SU-DHL-6 (cell line): Measurements from ENCODE around the gene NACAD.

Source experiments
- H2AFZ ChIP-seq: fragments of 200-600 bp; sonication (generic); 2 replicates; pipeline ENCODE4 v1.6.1; 2014; ENCODE audit warnings: low read depth, mild to moderate bottlenecking, moderate library complexity, mixed read lengths, antibody characterized with exemption, low read length; ENCODE audit not compliant: severe bottlenecking
- H3F3A ChIP-seq: fragments of 200-600 bp; shearing (Covaris generic); 2 replicates; pipeline ENCODE4 v1.6.0; 2016; ENCODE audit warnings: antibody characterized with exemption, mild to moderate bottlenecking; ENCODE audit not compliant: insufficient read depth
- H3K27ac ChIP-seq: fragments of 200-600 bp; sonication (generic); 2 replicates; pipeline ENCODE4 v1.5.1; 2016; ENCODE audit warnings: low read depth, mild to moderate bottlenecking, low read length, moderate library complexity, mixed read lengths
- H3K27me3 ChIP-seq: fragments of 200-600 bp; sonication (generic), shearing (Covaris generic); 2 replicates; pipeline ENCODE4 v1.6.0; 2014; ENCODE audit warnings: mild to moderate bottlenecking, low read length
- H3K36me3 ChIP-seq: fragments of 200-600 bp; sonication (generic); 2 replicates; pipeline ENCODE4 v1.6.1; 2014; ENCODE audit warnings: mild to moderate bottlenecking, low read length, mixed read lengths
- H3K4me2 ChIP-seq: fragments of 300-600, 200-600 bp; shearing (Covaris generic), sonication (generic); 2 replicates; pipeline ENCODE4 v1.6.0; 2014; ENCODE audit warnings: low read length, low read depth, mild to moderate bottlenecking; ENCODE audit not compliant: poor library complexity, severe bottlenecking
- H3K4me3 ChIP-seq: fragments of 200-600 bp; sonication (generic); 2 replicates; pipeline ENCODE4 v1.5.1; 2014; ENCODE audit warnings: antibody characterized with exemption, low read length, mild to moderate bottlenecking, mixed read lengths; ENCODE audit not compliant: insufficient read depth, poor library complexity, severe bottlenecking
- H3K79me2 ChIP-seq: fragments of 200-600 bp; sonication (generic); 2 replicates; pipeline ENCODE4 v1.6.1; 2014; ENCODE audit warnings: mild to moderate bottlenecking, low read length, moderate library complexity; ENCODE audit not compliant: insufficient read depth
- H3K9ac ChIP-seq: fragments of 200-600 bp; sonication (generic); 2 replicates; pipeline ENCODE4 v1.7.0; 2014; ENCODE audit warnings: mild to moderate bottlenecking, low read length
- H3K9me2 ChIP-seq: fragments of 200-600 bp; sonication (generic); replicated peaks from 2 replicates; pipeline ENCODE4 v1.6.1; 2014; ENCODE audit warnings: low read length; ENCODE audit not compliant: insufficient read depth
- H3K9me3 ChIP-seq: fragments of 200-600 bp; sonication (generic); 2 replicates; pipeline ENCODE4 v1.6.1; 2014; ENCODE audit warnings: low read length, mixed read lengths; ENCODE audit not compliant: insufficient read depth
- H4K20me1 ChIP-seq: fragments of 200-600 bp; sonication (generic); 2 replicates; pipeline ENCODE4 v1.6.1; 2014; ENCODE audit warnings: low read depth, mild to moderate bottlenecking, antibody characterized with exemption, low read length, moderate library complexity, mixed read lengths
- CTCF ChIP-seq: fragments of 200-600 bp; sonication (generic); IDR thresholded peaks from one replicate; pipeline ENCODE4 v1.5.1; 2017; ENCODE audit warnings: antibody characterized with exemption, mild to moderate bottlenecking, low read length, moderate library complexity; ENCODE audit not compliant: insufficient read depth, poor library complexity, severe bottlenecking
- EZH2phosphoT487 ChIP-seq: fragments of 200-600 bp; sonication (generic), shearing (Covaris generic); conservative IDR thresholded peaks from 2 replicates; pipeline ENCODE4 v1.6.1; 2018; ENCODE audit warnings: mild to moderate bottlenecking, antibody characterized with exemption, low read length, moderate library complexity, mixed read lengths

The NACAD gene

GRCh38 chr7:45070254-45070642 lies 18.5 kb downstream of the NACAD start:
- Histone ChIP-seq H3K9me3 (no peaks in the 10 kb centered on the region), H3K9me2 (no peaks in the 10 kb centered on the region), H3K4me3 (no peak overlapping the region), H3K27ac (no peak overlapping the region), H4K20me1 (no peaks in the 10 kb centered on the region), H3K36me3 (no peaks in the 10 kb centered on the region), H3K9ac (no peak overlapping the region), H3K4me2 (no peak overlapping the region), H2AFZ (no peak overlapping the region), H3F3A (no peaks in the 10 kb centered on the region), H3K27me3 (no peaks in the 10 kb centered on the region), H3K79me2 (peaks cover 12% of the 10 kb centered on the region)
- TF ChIP-seq CTCF, result no peak
- TF ChIP-seq EZH2phosphoT487, result no peak

GRCh38 chr7:45069444-45070253 lies 19.1 kb downstream of the NACAD start:
- Histone ChIP-seq H3K9me3 (no peaks in the 10 kb centered on the region), H2AFZ (no peak overlapping the region), H3K27ac (no peak overlapping the region), H4K20me1 (no peaks in the 10 kb centered on the region), H3K9ac (no peak overlapping the region), H3F3A (no peaks in the 10 kb centered on the region), H3K79me2 (peaks cover 18% of the 10 kb centered on the region), H3K9me2 (no peaks in the 10 kb centered on the region), H3K27me3 (no peaks in the 10 kb centered on the region), H3K4me2 (no peak overlapping the region), H3K4me3 (no peak overlapping the region), H3K36me3 (0 out of 2 replicates have a peak, but pooled peaks cover under 1% of the 10 kb centered on the region)
- TF ChIP-seq EZH2phosphoT487, result no peak
- no peak for TF ChIP-seq CTCF

GRCh38 chr7:45068236-45069023 lies 20.3 kb downstream of the NACAD start:
- no peaks in the 10 kb centered on the region for H3K9me3 ChIP-seq
- no peaks in the 10 kb centered on the region for H3K27me3 ChIP-seq
- H2AFZ ChIP-seq, result no peak overlapping the region
- H3K9ac ChIP-seq, result no peak overlapping the region
- no peak overlapping the region for H3K4me2 ChIP-seq
- no peak overlapping the region for H3K4me3 ChIP-seq
- H3K79me2 ChIP-seq, result peaks cover 29% of the 10 kb centered on the region
- peaks cover 12% of the 10 kb centered on the region; the same call in 1 of the 2 replicates for H3K36me3 ChIP-seq
- H3F3A ChIP-seq, result no peaks in the 10 kb centered on the region
- no peaks in the 10 kb centered on the region for H3K9me2 ChIP-seq
- H4K20me1 ChIP-seq, result no peaks in the 10 kb centered on the region; the same call in 1 of the 2 replicates
- no peak for TF ChIP-seq EZH2phosphoT487
- TF ChIP-seq CTCF, result no peak
- H3K27ac ChIP-seq, result no peak overlapping the region
